Myocyte (in vitro differentiated cells): ENCODE data around the gene CCDC60. TPM values are rescaled to one million over a fixed set of nuclear protein-coding genes. Genes with fewer than 3 reads are reported as not detected.

ENCODE experiments used
- DNase-seq: peaks from one replicate; pipeline ENCODE4 v3.0.0-alpha.2; 2012; ENCODE audit warnings: low read depth
- polyA plus RNA-seq: library from polyadenylated mRNA; unstranded; fragments of >200 nt; gene quantifications from one replicate; pipeline ENCODE4 v1.2.1, GENCODE V29; 2012; ENCODE audit warnings: missing spikeins
- total RNA-seq: library from RNA; depleted of rRNA; stranded (reverse); fragments of >200 nt; gene quantifications from 2 replicates; pipeline ENCODE4 v1.2.3, GENCODE V29; 2014

The CCDC60 gene, protein sequence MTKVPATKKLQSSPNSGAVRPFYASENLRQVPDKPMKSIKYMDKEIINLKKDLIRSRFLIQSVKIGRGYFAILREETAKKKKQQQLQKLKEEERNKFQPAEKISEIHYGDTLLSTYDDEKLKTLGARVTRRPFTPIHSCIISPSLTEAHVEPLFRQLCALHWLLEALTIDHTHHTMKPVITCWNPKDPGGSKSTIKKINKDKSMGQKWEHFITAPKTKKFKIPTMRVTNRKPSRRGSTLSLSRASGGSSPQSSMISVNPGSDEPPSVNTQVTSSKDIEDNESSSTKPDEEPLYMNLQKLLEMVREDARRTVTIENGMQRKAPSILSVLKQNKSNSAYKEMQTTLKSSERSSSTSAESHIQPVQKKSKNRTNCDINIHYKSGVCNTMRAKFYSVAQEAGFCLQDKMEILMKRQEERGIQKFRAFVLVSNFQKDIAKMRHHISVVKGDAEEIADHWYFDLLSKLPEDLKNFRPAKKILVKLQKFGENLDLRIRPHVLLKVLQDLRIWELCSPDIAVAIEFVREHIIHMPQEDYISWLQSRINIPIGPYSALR
- total RNA-seq = not detected in 2 replicates
- polyA plus RNA-seq = not detected

DNA sequence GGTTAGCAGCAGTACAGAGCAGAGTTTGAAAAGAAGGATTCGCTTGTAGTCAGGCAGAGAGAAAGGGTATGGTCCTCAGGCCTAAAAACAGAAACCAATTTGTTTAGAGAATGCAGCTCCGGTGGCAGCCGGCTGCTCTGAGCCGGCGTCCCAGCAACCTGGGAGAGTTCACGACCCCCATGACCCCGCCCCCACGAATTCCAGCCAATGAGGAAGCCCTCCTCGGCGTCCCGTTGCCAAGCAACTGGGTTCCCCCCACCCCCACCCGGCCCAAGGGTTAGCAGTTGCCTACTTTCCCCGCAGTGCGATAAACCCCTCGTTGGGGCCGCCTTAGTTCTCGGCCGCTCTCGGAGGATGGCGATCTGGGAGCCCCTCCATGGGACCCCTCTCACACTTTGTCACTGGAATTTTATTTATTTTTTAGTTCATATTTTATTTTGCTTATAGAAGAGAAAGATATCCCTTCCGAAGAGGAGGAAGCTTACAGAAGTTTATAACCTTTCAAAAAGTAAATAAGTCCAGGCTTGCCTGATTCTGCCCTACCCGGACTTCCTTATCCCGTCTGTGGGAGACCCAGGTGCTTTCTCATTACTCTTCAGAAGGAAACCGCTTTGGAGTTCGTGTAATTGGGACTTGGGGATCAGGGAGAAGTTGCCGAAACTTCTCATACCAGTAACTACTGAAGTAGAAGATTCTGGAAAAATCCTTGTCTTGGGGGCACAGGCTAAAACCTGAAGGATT, at the start of gene CCDC60:
TSS of gene CCDC60 (plus strand) at position 300 of the 741 bp plus-strand sequence. CDS start 448 bp downstream, outside the sequence.
- DNase-seq = no peak

DNA sequence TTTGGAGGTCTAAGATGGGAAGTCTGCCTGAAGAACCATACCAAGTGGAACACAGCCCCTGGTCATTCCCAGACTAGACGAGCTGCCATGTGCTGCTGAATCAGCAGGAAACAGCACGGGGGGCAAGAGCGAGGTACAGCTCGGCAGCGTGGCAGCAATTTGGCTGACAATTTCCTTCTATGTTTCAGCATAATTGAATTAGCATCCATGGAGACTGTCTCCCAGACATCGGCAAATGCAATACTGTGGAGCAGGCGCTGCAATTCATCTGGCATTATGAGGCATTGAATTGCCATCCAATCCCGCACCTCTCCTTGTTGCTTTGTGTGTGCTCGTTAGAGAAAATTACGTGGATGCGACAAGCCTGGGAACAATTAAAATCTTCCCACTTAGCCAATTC, 46.0 kb upstream of the CCDC60 start:
- no peak for DNase-seq

DNA sequence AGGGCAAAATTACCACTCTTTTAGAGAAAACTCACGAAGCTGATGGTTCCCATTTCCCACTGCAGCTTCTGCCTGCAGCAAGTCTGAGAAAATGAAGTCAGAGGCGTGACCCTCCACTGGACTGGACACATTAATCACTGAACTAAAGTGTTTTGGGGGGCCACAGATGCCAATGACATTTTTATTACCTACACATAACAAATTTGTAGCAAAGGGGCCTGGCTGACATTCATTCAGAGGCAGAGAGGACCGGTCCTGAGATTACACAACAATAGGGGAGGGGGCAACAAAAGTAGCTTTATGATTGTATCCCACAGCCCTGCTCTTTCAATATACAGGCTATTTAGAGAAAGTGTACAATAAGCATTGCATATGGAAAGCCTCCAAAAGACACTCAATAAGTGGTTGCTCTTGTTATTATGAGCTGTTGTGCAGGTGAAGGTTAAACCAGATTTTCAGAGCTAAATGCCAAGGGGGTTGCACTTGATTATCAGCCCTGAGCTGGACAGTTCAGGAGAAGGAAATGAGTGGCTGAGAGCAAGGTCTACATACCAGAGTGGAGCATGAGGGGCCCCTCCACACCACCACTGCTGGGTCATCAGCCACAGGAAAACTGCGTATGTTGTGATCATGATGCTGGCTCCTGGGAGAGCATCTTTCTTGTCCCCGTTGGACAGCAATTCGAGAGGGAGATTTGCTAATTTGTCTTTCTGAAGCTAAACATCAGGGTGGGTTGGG, 41.5 kb upstream of the CCDC60 start:
- no peak for DNase-seq

DNA sequence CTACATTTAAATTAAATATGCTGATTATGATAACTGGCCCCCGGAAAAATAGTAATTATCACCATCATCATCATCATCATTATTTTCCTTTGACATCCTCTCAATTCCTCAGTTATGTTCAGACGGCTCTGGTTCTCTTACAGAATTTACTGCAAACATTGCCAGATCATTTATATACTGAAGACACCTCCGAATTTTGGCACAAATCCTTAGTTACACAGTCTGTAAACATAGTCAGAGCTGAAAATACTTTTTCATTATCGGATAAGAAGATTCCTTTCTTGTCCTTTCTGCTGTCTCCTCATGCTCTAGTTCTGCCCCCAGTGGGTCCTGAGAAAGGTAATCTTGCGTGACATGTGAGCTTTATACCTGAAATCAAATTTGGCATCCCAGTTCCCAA, 40.3 kb upstream of the CCDC60 start:
- DNase-seq = no peak

DNA sequence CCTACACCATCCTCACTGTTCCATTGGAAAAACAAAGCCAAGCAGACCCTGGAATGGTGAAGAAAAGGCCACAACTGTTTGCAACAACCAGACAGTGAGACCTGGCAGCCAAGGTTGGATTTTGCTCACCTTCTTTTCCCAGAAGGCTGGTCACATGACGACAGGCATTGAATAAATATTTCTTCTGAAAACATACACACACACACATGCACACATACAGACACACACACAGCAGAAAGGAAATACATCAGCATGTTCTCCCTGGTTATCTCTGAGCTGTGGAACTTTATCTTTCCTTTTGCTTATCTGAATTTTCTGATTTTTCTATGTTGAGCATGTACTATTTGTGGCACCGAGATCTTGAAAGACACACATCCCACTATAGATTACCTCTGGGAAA, 38.0 kb upstream of the CCDC60 start:
- DNase-seq = no peak

DNA sequence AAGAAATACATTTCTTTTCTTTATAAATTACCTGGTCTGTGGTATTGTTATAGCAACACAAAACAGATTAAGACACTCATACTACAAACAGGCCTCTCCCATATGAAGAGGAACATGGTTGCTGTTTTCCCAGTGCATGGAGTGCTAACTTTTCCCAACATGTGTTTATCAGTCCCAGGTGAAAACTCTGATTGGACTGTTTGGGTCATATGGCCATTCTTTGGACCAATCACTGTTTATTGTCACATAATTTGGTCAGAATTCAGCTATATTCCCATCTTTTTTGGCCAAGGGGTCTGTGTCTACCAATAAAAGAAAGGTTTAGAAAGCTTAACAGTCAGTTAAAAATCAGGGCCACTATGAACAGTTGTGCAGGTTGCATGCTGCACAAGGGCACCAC, 35.4 kb upstream of the CCDC60 start:
- DNase-seq = no peak

DNA sequence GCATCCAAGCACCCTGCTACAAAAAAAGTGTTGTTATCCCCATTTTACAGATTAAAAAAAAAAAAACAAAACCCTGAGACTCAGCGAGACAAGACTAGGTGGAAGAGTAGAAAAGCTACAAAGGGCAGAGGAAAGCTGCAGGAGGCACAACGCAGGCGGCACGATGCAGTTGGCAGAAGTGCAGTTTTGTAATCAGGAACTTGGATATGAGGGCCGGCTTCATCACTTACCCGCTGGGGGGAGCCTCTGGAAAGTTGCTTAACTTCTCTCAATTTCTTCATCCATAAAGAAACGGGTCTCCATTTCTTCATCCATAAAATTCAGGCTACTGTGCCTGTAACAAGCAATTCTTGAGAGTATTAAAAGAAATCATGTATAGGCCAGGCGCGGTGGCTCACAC, 33.1 kb upstream of the CCDC60 start:
- no peak for DNase-seq

DNA sequence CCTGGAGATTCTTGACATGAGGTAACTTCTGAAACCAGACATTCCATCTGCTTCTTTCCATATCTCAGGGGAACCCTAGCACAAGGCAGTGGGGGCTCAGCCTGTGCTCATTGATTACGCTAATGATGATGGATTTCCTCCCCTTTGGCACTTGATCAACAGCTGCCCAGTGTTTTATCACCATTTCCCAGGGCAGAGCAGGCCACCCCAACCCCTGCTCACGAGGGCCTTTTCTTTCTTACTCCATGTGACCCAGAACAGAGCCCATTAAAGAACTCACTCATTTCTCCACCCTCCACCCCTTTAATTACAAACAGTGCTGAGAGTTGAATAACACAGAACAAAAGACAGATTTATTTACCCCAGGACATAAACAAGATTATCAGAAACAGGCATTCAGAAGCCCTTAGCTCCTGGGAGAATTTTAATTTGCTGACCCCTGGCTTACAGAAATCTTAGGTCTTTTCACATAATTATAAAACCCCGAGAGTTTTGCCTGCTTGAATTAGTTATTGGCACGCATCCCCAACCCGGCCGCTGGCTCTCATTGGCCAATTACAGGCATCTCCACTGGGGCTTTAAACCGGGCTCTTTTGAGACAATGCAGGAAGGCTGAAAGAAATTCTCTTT, 32.0 kb upstream of the CCDC60 start:
- no peak for DNase-seq

DNA sequence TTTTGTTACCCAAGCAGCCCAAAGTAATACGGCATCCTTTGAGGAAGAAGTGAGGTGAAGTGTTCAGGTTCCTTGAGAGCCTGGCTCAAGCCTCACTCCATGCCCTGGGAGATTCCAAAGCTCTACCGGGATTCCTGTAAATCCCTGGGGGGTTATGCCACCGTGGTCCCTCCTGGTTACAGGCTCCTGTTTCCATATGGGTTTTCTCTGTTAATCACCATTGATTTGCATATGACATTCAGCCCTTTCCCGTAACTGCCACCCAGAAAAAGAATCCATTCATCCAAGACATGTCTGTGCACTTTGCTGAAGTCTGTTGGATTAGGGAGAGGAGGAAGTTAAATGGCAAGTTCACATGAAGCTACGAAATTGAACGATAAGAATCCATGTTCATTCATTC, 27.9 kb upstream of the CCDC60 start:
- no peak for DNase-seq

DNA sequence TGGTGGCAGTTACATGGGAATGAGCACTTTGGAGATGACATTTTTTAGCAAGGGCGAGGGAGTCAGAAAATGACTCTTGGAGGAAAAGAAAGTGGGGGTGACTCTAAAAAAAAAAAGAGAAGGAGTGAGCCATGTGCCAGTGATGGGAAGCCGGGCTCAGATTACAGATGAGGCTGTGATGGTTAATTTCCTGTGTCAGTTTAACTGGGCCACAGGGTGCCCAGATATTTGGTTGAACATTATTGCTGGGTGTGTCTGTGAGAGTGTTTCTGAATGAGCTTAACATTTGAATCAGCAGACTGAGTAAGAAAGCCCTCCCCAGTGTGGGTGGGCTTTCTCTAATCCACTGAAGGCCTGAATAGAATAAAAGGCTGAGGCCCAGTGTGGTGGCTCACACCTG, 26.8 kb upstream of the CCDC60 start:
- DNase-seq = no peak

DNA sequence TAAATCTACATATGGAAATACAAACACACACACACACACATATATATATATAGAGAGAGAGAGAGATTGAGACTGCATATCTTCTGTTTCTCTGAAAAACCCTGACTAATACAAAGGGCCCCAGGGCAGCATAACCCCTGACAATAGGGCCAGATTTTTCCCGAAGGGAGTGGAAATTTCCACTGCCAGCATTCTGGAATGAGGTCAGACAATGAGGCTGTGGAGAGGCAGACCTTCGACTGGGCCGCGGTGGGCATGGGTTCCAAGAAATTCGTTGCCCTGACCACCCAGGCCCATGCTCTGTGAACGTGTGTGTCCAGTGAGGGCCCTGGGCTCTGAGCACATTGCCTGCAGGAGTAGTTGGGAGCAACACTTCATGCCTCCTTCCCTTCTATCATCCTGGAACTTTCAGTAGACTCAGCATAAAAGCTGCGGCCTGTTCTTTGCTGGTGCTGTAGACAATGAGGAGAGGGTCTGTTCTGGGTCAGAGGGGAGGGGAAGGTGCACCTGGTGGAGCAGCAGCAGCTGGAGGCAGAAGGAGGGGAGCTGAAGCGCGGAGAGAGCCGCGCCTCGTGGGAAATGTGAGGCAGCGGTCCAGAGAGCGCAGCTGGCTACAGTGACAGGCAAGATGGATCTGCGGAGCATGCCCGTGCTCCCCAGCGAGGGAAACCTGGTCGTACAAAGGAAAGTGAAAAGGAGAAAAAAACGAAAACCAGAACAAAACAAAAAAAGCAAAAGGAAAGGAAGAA, 25.6 kb upstream of the CCDC60 start:
- DNase-seq = no peak

DNA sequence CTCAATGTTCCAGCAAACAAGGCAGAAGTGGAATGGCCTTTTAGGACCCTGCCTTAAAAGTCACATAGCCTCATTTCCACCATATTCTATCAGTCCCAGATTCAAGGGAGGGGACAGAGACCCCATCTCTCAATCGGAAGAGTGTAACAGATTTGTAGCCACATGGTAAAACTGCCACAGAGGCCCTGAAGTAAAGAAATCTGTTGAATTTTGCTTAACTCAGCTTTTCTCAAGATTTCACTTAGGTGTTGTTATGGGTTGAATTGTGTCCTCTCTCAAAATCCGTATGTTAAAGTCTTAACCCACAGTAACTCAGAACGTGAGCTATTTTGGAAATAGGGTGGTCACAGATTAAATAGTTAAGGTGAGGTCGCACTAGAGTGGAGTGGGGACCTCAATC, 22.7 kb upstream of the CCDC60 start:
- no peak for DNase-seq

DNA sequence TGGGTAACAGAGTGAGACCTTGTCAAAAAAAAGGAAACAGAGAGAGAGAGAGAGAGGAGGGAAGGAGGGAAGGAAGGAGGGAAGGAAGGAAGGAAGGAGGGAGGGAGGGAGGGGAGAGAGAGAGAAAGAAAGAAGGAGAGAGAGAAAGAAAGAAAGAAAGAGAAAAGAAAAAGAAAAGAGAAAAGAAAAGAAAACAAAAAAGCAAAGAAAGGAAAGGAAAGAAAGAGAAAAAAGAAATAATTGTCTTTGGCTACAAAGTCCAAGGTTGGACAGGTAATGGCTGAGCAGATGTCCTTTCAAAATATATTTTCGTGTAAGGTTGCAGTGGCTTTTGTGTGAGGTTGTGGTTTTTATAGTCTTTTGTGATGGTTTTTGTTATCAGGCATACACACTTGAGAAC, 21.6 kb upstream of the CCDC60 start:
- DNase-seq = no peak

DNA sequence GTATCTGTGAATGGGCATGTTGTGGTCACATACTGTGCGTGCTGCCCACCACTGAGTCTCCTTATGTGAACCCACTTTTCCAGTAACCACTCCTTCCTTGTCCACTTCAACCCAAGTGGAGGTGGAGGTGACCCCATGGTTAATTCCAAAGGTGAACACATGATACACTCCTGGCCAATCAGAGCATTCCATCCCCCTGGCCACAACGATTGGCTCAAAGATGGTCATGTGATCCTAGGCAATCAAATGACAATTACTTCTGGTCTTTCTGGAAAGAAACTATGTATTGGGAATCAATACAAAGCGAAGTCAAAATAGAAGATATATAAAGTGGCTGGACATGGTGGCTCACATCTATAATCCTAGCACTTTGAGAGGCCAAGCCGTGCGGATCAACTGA, 20.2 kb upstream of the CCDC60 start:
- DNase-seq = no peak

DNA sequence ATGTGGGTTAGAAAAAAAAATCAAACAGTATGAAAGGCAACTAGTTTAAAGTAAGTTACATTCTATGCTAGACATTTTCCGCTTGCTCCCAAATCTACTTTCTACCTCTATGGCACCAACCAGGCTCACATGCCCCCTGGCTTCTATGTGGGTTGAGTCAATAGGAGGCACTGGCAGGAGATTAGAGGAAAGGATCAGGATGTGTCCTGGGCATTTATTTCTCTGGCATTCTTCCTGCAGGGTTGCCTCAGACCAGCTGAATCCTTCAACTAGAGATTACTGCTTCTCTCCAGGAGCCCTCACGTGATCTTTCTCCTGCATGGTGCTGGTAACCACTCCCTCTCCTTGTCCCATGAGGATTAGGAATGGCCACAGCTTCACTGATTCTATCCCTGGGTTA, 14.9 kb upstream of the CCDC60 start:
- no peak for DNase-seq

DNA sequence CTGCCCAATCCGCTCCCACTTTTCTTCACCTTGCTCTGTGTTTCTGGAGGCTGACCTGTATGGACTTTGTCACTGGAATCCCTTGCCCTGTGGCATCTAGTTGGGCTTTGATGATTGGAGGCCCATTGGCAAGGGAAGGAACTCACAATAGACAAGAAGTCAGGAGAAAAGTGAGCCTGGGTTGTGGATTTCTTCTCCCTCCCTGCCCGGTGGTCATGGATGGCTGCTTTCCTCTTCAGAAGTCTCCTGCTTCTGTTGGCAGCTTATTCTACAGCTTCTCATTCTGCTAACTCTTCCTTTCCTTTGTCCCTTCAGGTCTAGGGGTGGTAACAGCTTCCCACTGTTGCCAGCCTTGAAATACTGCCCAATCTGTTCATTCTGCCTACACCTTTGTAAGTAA, 13.9 kb upstream of the CCDC60 start:
- DNase-seq = no peak

DNA sequence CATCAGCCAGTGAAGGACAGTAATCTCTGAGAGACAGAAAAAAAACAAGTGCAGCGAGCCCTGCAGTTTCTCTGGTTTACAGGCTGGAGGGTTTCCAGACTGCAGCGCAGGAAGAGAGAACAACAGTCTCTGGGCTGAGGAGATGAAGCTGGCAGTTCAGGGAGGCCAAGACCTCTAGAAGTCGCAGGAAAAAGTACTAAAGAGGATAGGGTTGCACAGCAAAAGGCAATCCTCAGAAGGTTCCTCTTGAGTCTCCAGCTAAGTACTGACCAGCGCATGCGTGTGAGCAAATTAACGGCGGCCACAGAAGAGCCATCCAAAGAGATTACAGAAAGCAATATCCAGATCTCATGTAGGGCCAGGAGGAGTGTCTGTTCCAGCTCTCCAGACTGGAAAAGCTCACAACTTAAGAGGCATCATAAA, 12.2 kb upstream of the CCDC60 start:
- no peak for DNase-seq

DNA sequence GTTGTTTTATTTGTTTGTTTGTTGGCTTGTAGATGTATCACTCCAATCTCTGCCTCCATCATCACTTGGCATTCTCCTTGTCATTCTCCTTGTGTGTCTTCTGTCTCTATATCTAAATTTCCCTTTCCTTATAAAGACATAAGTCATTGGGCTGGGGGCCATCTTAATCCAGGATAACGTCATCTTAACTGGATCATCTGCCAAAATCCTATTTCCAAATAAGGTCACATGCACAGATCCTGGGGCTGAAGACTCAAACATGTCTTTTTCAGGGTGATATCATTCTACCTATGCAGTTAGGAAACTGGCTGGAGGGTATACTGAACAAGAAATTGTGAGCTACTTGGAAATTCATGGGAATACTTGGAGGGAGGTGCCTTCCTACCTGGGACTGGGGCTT, 8.7 kb upstream of the CCDC60 start:
- DNase-seq = no peak

DNA sequence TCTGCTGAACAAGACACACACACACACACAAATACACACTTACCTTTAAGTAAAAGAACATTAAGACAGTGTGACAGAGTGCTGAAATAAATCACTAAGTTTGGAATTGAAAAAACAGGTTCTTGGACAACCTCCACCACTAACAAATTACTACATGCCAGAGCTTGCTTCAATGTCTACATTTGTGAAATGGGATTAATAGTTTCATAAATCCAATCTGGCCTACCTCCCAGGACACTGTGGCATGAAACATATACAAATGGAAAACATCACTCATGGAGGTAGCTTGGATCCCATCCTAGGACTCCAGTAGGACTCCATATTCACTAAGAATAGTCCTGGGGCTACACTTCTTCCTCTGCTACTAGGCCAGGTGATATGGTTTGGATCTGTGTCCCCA, 8.2 kb upstream of the CCDC60 start:
- DNase-seq = no peak

DNA sequence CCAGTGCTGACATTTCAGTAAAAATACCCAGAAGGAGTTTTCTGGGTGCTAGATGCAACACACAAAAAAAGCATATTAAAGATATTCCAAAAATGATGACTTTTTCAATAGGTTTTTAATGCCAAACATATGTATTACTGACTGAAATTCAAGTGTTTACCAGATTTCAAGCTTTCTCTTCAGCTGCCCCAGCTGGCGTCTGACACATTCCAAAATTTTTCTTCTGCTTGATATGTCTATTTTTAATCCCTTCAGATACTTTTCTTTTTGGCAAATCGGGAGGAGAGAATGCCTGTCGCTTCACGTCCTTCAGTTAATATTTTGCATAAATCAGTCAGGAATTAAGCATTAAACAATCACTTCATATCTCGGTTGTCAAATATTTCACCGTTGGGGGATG, 7.1 kb upstream of the CCDC60 start:
- no peak for DNase-seq

DNA sequence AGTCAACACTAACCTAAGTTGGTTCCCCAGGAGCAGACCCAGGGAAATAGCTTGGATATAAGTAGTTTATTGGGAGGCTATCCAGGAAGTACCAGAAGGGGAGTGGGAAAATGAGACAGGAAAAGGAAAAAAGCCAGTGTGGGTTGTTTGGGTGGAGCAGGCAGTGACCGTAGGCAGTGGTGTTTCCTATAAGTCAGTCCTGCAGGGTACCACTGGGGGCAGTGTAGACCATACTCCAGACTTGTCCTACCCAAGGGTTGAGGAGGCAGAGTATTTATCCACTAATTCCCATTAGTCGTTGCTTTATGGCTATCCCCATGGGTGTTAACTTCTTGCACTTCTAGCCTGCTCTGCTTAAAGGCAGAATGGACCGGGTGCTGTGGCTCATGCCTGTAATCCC, 6.4 kb upstream of the CCDC60 start:
- no peak for DNase-seq
